Left colon (tissue), 2 donors: ENCODE measurements around the gene GPR146. TPM values are rescaled to one million over a fixed set of nuclear protein-coding genes. Genes with fewer than 3 reads are reported as not detected.
"Not testable (repeated sequence)": the region's sequence is repeated elsewhere in the genome, so short reads cannot be mapped to it uniquely, and the experiment has no call there.

Experiments used
- ATAC-seq: fragments of 200-7000 bp; cut with Tn5 transposase; one replicate; pipeline ENCODE4 v1.9.1; 2020; ENCODE audit warnings: mild to moderate bottlenecking, moderate library complexity
- DNase-seq, 2 donors: peaks; one replicate each; pipeline ENCODE4 v3.0.0-alpha.2; 2020
- intact Hi-C, 2 donors: fragments of 100-400 bp; cut with DNase I in 1 of 2; cut with micrococcal nuclease in 1 of 2; formaldehyde crosslinking; loops; one replicate each; pipeline versions ENCODE4 v1.11.2 to v1.14.0; 2022; cut with DNase I, micrococcal nuclease
- total RNA-seq, 2 donors: library from RNA; stranded (reverse); fragmentation: NEBNext Ultra II Directional; extraction: Animal tissue kit (Norgen Biotek cat#: 25700); gene quantifications; one replicate each; pipeline ENCODE4 v1.2.1, GENCODE V29; 2021
- donor health status: DM: no; HTN: no; CAD: no.
- donor health status: DM: yes; HTN: yes; CAD: no.

GPR146 gene
- total RNA-seq, 2 donors from 2014 or later: 4.0 to 7.4 TPM

DNA sequence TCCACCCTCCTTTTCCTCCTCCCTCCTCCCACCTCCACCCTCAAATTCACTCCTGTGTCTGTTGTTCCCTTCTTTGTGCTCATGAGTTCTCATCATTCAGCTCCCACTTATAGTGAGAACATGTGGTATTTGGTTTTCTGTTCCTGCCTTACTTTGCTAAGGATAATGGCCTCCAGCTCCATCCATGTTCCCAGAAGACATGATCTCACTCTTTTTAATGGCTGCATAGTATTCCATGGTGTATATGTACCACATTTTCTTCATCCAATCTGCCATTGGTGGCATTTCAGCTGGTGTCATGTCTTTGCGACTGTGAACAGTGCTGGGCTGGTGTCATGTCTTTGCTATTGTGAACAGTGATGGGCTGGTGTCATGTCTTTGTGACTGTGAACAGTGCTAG, 9.6 kb upstream of the GPR146 start:
- ATAC-seq, DNase-seq, intact Hi-C loops: not testable (repeated sequence)

DNA sequence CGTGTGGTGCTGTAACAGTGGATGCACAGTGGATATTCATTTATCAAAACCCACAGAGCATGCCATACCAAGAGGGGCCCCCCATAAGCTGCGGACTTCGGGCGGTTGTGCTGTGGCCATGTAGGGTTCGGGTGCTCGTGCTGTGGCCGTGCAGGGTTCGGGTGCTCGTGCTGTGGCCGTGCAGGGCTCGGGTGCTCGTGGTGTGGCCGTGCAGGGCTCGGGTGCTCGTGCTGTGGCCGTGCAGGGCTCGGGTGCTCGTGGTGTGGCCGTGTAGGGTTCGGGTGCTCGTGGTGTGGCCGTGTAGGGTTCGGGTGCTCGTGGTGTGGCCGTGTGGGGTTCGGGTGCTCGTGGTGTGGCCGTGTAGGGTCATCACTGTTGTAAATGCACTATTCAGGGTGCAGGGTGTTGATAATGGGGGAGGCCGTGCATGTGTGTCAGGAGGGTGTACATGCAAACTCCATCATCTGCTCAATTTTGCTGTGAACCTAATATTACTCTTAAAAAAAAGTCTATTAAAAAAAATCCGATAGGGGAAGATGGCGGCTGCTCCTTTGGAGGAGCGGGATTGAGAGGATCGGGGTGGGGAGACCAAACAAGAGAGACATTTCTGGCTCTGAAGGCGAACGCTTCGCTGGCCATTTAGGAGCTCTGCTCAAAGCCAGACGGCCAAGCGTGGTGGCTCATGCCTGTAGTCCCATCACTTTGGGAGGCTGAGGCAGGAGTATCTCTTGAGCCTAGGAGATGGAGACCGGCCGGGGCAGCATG, 8.0 kb upstream of the GPR146 start:
- intact Hi-C loops, ATAC-seq, DNase-seq: not testable (repeated sequence)

DNA sequence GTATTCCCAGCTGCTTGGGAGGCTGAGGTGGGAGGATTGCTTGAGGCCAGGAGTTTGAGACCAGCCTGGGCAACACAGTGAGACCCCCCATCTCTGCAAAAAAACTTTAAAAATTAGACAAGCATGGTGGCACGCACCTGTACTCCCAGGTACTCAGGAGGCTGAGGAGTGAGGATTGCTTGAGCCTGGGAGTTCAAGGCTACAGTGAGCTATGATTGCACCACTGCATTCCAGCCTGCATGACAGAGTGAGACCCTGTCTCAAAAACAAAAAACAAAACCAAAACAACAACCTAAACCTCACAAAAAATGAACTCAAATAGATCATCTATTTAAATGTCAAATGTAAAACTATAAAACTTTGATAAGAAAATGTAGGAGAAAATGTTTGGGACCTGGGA, 4.1 kb upstream of the GPR146 start:
- ATAC-seq, DNase-seq, intact Hi-C loops: not testable (repeated sequence)

DNA sequence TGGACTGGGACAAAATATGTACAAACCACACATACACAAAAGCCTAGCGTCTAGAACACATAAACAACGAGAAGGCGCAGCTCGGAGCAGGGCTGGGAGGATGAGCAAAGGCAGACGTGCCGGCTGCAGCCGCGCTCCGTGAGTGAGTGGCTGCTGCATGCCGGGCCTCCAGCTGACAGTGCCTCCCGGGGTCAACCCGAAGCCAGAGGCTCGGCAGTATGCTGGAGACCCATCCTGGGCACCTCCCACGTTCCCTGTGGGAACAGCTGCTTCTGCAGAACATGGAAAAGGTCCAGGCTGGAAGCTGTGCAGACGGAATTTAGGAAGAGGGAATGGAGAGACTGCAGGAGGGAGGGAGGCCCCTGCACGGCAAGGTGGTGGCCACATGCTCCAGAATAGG, 3.6 kb upstream of the GPR146 start:
- ATAC-seq: no peak
- DNase-seq: no peak
- intact Hi-C loops: no loop called here

DNA sequence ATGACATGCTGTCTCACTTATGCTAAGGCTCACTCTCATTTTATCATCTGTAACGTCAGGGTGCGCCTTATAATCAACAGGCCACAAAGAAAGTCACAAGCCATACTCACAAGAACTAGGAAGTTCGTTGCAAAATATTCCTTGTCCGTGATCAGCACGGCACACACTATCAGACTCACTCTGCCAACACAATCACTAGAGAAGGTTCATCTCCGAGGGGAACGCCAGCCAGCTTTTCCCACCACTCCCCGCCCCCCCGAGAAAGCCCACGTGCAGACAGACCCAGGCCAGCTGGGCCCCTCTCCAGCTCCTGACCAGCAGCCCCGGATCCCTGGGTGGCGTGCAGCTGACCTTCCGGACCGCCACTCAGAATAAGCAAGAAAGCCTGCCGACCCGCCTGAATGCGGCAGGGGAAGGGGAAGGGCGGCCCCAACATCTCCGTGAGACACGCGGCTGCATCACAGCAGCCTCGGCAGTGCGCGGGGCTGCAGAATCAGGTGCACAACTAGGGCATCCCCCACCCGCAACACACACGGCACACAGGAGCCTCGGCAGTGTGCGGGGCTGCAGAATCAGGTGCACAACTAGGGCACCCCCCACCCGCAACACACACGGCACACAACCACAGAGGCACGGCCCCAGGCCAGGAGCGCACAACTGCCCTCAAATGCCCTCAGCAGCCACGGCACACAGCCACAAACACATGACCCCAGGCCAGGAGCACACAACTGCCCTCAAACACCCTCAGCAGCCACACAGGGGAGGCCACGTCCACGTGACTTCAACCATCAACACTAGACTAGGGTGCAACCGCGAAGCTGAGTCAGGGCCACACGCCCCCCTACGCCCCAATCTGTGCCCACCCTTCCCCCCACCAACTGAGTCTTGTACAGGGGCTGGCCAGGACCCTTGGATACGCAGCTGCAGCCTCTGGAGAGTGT, 2.5 kb upstream of the GPR146 start:
- ATAC-seq: no peak
- intact Hi-C loops: no loop called here
- no peak for DNase-seq

DNA sequence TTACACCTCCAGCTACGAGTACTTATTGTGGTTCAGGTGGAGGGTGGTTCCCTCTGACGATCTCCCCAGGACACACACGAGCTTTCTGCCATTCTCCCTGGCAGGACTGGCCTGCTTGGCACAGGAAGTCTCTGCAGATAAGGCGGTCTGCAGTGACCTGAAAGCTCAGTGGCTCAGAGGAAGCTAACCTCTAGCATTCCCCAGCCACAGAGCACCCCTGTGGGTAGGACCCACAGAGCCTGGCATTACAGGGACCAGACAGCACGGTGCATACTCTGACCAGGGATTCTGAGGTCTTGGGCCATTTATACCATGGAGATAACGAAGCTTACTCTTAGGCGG, 1.9 kb upstream of the GPR146 start:
- no peak for DNase-seq
- no peak for ATAC-seq
- intact Hi-C loops: no loop called here

DNA sequence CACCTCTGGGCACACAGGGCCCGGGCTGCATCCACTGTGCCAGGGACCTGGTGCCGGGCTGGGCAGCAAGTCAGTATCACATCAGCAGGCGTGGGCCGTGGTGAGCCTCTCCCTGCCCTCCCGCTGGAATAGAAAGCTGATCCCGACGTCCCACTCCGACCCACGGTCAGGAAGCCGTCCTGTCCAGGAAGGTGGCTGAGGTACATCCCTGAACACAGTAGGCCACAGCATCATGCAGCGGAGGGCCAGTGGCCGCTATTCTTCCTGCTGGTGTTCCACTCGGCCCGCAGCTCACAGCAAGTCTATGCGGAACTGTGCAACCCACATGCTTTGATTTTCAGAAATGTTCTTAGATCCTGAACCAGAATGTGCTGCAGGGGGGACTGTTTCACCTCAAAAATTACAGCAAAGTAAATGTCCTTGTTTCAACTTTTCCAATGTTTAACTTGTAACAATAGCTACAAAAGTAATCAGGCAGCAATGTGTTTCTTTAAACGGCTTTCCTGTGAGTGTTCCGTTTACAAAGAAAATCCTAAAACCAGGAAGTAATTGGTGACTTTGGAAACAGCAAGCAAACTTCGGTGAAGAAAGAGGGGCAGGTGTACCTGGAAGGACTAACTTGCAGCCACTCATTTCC, 676 bp upstream of the GPR146 start:
- peak in 1 of 2 donors; percentile 45 for DNase-seq
- peak; percentile 44 for ATAC-seq
- intact Hi-C loops: no loop called here

DNA sequence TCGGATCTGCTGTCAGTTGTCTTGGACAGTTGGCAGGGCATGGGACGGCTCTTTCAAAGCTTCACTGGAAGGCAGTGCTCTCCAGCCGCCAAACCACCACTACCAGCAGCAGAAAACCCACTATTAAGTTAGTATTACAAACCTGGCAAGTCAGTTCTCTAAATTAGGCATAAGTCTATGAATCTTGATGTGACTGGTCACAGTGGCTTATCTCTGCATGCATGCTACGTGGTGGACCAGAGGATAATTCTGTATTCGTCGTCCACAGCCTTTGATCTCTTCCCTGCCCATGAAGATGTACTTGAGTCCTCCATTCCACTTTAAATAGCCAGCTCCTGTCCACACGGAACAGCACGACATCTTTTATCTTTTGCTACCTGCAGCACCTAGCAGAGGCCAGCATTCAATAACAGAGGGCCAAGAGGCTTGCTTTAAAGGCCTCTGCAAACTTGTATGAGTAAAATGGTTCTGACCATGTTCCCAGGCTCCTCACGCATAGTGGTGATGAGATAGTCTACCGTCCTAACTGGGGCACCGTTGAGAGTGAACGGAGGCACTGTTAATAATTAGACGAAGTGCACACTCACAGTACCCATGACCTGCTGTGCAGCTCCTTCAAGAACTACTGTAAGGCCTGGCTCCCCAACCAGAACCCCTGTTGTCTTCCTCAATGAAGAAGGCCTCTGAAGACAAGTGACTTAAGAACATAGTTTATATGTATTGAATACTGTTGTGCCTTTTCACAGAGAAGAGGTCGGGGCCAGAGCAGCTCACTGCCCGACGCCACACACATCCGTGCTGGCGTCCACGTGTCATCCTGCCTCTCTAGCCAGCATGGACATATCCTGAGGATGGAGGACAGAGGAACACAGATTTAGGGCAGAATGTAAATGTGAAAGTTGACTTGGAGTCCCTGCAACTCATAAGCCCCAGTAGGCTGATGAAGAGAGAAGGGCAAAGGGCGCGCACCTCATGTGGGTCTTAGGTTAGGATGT, 1.0 kb downstream of the GPR146 start:
- no peak for ATAC-seq

DNA sequence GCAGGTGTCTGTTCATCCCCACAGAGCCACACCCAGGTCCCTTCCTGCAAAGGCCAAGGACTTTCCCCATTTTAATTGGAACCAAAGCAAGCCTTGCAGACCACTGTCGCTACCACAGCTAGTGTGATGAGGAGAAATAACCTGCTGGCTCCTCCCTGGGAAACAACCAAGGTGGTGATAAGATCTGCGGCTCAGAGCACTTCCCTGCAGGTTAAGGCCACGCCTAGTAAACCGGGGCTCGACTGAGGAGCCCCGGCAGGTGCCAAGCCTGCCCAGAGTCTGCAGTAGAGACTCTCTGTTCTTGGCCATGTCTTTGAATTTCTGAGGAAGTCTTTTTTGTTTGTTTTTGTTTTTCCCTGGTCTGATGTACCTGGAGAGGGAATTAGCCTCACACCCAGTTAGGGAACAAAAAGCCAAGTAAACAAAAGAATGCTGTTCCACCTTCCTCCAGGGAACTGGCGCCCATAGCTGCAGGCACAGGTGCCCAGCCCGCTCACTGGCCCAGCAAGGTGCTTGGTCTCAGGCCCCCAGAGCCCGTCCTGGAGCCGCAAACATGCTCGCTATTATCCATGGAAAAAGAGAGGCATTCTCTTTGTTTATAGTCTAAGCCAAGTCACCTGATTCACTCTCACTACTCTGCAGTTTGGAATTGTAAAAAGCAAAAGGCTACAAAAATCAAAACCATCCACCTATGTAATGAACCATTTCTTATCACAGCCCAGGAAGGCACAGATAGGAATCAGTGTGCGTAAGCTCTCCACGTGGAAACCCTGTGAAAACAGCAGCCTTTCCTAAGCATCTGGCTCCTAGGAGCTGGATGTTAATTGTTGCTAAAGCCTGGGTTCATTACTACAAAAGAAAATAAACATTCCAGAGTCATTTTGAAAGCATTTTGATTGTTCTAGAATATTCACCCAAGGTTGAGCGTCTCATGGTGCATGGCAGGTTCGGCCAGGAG, 2.7 kb downstream of the GPR146 start:
- DNase-seq: peak; percentile 59 to 63
- intact Hi-C loops: no loop called here
- peak; percentile 55 for ATAC-seq

More for the DNA sequence above, 1.0 kb downstream of the GPR146 start:
- intact Hi-C loops: no loop called here
- no peak for DNase-seq

DNA sequence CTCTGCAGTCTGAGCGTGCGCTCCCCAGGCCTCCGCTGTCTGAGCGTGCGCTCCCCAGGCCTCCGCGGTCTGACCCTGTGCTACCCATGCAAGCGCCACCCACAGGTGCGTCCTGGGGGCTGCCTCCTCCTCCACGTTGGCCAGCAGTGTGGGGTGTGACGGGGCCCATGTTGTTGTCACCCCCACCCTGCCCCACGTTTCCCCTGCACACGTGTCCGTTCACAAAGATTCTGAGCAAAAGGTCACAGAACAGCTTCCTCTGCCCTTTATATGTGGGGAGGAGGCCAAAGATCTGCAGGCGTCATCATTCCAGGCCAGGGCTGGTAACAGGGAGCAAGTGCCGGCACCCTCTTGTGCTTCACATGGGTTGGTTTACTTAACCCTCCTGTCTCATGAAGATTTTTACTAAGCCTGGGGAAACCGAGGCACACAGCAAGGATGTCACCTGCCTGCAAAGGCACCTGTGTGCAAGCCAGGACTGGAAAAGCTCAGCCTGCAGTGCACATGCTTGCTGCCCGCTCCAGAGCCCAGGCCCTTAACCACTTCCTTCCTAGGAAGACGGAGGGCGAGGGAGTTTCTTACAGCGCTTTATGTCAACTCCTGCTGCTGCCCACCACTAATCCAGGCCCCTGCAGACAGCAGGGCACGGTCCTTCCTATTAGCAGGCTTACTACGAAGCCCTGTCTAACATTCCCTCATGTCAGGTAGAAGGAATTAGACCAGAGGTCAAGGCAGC, 4.8 kb downstream of the GPR146 start:
- no peak for ATAC-seq
- intact Hi-C loops: no loop called here
- DNase-seq: no peak

DNA sequence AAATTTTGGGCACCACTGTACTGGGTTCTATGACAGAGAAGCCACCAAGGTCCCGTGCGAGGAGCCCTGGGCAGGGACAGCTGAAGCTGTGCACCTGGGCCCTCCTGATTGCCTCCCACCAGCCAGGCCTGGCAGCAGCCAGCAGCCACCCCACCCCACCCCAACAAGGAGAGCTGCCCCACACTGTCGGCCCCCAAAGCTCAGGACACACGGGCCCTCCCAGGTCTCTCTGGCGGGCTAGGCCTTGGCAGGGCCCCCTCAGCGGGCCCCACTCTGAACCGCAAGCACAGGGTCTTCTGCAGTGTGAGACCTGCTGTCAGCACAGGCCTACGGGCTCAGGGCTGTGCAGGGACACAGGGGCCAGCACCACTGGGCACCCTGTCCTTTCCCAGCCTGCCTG, 5.5 kb downstream of the GPR146 start:
- intact Hi-C loops: no loop called here
- no peak for DNase-seq
- no peak for ATAC-seq

DNA sequence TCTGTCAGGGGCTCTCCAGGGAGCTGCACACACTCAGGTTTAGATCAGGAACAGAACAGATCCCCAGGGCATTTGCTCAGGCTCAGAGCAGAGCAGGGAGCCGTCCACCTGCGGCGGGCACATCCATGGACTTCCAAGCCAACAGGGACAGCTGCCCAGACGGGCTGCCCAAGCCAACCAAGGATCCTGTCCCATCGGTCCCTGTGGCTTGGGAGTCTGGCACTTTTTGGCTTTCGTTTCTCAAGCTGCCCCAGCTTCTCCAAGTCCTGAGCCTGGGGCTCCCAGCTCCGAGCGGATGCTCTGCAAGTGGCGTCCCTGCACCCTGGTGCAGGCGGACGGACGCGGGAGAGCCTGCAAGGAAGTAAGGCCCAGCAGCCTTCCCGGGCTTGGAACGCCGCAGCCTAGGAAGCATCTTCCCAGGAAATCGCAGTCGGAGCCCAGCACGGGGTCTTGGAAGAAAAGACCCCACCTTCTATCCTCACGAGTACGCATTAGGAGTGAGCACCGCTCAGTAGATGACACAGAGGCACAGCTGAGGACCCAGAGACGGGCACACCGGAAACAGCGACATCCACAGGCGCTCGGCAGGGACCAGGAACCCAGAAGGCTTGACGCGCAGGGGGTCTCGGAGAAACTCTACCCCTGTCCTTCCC, 6.0 kb downstream of the GPR146 start:
- no peak for ATAC-seq
- DNase-seq: no peak
- intact Hi-C loops: no loop called here

DNA sequence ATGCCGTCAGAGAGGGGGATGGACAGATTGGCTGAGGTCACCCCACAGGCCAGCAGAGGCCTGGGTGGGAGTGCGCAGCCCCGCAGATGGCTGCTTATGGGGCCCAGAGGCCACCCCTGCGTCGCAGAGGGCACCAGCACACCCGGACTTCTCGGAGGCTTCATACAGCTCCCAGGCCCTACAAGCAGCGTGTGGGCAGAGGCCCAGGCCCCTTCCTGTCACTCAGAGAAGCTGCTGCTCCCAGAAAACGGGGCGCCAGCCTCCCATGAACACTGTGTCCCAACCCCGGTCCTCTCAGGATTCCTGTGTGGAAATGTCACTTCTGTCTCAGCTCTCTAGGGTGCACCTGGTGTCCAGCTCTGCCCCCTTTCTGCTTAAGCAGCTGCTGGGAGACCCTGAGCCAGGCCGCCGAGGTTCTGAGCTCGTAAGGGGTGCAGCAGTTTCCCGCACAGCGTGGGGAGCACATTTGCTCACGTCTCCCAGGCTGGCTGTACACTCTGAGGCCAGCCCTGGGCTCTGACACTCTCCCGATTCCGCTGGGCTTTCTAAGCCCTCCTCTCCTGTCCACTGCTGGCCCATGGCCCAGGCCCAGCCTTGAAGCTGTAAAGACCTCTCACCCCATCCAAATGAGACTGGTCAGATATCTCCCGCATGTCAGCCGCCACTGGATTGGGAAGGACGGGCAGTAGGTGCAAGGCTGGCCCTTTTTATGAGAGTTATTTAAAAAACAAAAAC, 6.8 kb downstream of the GPR146 start:
- ATAC-seq: no peak
- DNase-seq: no peak
- intact Hi-C loops: no loop called here

DNA sequence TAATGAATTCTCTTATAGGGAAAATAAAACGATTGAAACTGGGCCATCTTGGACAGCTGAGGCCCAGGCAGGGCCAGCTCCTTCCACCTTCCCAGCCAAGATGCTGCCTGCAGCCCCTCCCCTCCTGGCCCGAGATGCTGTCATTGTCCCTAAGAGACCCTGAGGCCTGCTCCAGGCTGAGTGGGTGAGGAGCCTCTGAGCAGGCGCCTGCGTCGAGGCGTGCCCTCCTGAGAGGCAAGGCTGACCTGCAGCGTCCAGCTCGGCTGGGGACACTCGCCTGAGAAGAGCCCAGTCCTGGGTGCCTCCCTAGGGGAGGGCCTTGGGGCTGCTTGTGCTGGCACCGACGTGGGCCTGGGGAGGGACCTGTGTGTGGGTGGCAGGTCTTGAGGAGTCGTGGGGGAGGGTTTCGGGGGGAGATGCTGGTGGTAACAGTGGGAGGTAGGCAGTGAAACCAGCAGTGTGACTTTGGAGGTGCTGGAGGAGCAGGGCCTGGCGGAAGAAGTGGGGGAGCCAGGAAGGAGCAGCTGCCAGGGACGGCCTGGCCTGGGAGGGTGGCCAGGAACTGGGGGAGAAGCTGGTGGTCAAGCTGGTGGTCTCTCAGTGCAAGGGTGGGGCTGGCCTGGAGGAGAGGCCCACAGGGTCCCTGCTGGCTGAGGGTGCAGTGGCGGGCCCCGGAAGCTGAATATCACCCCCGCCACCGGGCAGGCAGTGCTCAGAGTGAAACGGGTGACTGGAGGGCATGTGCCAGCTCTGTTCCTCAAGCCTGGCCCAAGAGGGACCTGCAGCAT, 7.9 kb downstream of the GPR146 start:
- ATAC-seq (no peak), DNase-seq (no peak)
- intact Hi-C loops: no loop called here

DNA sequence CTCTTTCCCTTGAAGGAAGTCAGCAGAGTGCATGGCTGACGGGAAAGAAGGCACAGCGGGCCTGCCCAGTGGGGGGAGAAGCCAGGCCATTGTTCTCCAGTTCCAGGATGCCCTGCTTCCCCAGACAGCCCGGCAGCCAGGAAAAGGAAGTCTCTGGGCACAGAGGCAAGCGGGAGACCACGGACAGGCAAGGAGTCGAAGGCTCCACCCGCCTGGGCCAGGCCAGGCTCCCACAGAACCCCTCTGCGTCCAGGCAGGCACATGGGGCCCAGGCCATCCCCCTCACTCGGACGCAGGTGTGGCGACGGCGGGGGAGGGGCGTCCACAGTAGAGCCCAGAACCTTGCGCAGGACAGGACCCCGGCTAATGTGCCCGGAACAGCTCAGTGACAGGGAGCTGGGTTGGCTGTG, 8.7 kb downstream of the GPR146 start:
- intact Hi-C loops: no loop called here
- DNase-seq (no peak), ATAC-seq (no peak)
